C1 segment of cervical spinal cord (tissue), 14 donors: Measurements from ENCODE around the gene ME3.

ENCODE experiments used
- DNase-seq, 14 donors: peaks; one replicate each; lab custom pipeline; 2025; lab: John Stamatoyannopoulos, UW

The ME3 gene

DNA sequence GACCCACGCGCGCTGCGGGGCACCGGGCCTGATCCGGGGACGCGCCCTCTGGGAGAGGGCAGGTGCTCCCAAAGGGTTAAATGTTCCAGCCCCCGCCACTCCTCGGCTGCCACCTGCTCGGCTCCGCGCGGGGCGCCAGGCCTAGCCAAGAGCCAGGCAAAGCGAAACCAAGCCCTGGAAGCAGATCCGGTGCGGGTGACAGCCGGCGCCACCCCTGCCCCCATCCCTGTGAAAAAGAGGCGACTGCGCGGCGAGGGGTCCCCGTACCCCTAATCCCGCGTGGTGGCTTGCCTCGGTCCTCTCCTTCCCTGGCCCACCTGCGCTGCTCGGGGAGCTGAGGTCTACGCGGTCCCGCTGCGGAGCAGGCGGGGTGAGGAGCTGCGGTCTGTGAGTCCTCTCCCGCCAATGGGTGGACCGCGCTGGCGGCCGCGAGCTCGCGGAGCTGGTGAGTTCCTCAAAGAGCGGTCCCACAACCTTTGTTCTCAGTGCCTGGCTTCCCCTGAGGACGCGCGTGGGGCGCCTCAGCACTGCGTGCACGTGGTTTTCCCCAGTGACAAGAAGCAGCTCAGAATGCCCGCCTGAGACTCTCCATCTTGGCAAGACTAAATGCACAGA lies at the start of gene ME3:
TSS of gene ME3 (minus strand) at position 610 of the 615 bp plus-strand sequence.
- DNase-seq, result peak in 12 of 14 donors; percentile 20 to 79 (median 64)

DNA sequence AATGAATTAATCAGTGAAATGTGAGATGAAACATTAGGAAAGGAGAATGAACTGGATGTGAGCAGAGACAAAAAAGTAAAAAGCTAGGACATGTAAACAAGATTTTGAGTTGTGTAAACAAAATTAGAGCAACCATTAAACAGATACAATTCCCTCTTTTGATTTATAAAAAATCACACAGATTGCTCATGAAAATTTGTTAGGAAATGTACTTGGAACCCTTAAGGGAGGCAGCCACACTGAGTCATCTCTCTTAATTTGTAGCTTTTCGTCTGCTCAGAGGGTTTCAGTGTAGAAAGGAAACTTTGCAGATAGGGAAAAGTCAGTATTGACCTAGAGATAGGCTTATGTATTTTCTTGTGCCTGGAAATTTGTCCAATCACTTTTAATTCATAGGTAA lies 49.6 kb upstream of the ME3 start:
- no peak for DNase-seq

DNA sequence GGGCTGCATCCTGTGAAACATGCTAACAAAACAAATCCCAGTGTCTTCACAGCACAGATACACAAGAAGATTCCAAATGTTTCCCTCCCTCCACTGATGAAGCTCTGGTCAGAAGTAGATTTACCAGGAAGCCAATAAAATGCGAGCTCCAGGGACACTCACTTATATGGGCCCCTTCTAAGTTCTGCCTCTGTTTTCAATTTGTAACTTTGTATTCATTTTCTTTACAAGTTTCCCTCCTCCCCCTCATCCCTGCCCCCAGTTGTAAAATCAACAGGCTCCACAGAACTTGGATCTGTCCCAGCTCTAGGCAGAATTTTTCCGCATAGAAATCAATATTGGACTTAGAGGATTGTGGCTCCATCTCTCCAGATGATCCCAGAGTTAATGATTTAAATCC lies 48.1 kb upstream of the ME3 start:
- no peak for DNase-seq

DNA sequence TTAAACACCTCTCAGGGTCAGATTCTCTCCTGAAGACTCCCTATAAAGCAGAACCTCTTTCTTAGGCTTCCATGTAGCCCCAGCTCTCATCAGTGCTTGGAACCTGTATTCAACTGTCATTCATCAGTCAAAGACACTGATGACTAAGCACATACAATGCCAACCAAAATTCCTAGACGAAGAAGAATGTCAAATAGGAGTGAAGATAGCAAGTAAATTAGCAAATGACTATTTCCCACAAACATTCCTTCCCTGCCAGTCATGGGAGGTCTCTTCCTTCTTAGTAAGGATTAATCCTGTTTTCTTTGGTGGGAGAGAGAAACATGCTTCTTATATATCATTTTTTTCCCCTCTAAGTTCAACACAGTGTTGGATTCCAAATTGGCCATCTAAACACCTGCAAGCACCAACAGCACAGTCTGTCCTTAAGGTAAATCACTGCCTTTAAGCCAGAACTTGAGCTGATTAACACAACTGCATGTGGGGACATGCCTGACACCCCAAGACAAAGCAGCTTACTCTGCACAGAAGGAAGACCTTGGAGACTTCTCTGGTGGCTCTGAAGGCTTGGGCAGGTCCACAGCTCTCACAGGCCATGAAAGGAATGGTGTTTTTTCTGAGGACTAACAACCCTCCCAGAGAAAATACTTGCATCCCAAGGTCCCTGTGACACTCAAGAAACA lies 47.5 kb upstream of the ME3 start:
- no peak for DNase-seq

DNA sequence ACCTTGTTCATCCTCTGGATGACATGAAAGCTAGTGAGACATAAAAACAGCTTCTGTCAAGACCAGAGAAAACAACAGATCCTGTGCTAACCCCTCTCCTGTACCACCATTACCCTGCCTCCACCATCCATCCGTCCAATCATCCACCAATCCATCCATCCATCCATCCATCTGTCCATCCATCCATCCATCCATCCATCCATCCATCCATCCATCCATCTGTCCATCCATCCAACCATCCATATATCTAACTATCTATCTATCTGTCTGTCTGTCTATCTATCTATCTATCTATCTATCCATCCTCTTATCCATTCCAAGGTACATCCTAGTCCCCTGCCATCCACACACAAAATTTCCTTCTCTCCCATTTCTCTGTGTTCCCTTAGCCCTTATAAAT lies 46.6 kb upstream of the ME3 start:
- no peak for DNase-seq

DNA sequence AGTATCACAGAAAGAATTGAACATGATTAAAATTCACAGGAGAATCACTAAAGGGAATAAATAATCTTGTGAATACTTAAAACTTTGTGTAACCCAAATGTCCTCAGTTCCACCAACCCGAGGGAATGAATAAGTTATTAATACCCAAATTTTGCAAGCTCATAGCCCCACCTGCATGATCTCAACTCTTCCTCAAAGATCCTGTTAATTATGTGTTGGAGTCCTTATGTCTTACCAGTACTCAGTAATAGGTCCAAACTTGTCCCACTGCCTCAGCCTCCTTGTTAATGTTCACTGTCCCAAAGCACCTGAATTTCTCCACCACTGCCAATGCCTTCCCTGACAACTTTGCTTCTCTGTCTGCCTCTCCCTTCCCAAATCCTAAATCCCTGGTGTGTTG lies 46.1 kb upstream of the ME3 start:
- no peak for DNase-seq

DNA sequence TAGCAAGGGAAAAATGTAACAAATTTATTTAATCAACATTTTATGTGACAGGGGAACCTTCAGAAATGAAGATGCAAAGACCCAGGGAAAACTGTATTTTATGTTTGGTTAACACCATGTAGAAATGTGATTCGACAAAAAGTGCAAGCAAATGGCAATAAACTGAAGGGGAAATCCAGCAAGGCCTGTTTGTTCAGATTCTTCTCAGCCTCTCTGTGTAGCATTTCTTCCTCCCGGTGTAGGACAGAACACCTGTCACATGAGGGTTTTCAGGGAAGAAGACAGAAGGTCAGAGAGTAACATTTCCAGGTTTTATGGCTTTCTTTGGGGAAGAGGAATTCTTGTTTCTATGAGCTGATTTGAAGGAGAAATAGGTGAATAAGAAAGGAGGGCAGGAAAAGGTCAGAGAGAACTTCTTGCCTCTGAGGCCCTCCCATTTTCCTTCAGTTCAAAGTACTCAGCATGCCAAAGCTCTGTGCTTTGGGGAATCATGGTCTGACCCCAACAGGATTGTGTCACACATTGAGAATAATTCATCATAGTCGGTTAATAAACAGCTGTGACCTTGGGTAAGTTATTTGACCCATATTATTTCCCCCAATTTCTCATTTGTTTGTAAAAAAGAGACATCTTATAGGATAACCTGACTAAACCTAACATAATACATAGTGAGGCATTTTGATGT lies 45.5 kb upstream of the ME3 start:
- no peak for DNase-seq

DNA sequence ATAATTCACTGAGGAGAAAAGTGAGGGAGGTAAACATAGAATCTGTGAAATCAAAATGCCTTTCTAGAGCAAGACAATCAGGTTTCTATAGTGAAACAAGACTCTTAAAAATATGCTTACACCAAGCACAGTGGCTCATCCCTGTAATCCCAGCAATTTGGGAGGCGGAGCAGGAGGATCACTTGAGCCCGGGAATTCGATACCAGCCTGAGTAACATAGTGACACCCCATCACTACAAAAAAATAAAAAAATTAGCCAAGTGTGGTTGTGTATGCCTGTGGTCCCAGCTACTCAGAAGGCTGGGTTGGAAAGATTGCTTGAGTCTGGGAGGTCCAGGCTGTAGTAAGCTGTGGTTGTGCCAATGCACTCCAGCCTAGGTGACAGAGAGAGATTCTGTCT lies 43.2 kb upstream of the ME3 start:
- no peak for DNase-seq

DNA sequence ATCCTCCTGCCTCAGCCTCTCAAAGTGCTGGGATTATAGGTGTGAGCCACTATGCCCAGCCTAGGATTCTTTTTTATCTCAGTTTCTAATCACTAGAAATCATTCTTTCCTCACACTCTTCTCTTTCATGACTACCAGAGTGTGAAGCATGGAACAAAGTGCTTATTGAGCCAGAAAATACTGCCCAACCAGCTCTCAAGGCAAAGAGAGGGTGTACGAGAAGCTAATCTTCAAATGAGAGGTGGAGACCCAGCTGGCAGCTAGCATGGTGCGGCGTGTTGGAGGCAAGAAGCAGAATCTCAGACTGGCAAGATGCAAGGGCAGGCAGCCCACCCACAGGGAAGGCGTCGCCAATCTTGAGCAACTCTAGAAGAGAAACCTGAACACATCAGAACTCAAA lies 41.1 kb upstream of the ME3 start:
- no peak for DNase-seq

DNA sequence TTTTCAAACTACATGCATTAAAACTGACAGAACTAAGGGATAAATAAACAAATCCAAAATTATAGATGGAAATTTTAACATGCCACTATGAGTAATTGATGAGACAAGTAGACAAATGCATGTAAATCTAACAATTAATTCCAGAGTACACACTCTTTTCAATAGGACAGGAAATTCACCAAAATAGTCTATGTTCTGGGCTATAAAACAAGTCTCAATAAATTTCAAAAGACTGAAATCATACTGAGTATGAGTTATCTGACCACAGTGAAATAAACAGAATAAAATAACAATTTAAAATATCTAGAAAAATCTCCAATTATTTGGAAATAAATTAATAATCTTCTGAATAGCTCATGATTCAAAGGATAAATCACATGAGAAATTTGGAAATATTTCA lies 38.5 kb upstream of the ME3 start:
- DNase-seq, result no peak

DNA sequence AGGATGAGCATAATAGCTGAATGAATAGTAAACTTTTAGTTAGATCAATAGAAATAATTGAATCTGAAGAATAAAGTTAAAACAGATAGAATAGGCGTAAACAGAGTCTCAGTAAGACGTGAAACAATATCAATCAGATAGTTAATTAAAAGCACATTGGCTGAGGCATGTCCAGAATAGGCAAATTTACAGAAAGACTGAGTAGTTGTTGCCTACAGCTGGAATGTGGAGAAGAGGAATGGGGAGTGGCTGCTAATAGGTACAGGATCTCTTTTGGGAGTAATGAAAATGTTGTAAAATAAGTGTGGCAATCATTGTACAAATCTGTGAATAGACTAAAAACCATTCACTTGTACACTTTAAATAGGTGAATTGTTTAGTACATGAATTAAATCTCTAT lies 36.3 kb upstream of the ME3 start:
- no peak for DNase-seq

DNA sequence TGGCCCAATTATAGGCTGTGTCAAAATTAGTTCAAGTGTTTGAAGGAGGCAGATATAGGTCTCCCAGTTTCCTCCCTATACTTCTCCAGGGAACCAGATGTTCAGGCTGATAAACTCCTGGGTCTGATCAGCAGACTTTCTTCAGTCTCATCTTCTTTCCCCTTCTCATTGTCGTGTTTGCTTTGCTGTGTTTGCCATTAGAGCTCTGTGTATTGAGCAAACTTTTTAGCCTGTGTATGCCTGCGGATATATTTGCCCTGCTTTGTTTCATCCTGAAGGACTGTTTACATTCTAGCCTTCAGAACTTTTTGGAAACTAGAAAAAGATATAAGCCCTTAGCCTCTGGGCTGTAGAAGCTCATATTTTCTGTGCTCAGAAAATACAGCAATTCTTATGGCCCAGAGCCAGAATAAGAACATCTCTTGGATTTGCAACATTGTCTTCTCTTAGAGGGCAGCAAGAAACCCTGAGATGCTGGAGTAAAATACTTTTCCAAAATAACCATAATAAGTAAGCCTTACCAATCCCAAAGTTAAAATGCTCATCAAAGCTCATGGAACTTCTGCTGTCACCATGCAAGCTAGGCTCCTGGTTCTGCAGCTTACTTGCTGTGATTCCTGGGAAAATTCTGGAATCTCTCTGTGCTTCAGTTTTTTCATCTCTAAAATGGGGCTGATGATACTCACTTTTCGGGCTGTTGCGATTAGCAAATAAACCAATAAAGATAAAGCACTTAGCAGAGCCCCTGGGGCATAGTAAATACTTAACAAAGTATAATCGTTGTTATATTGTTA lies 34.1 kb upstream of the ME3 start:
- DNase-seq, result no peak

DNA sequence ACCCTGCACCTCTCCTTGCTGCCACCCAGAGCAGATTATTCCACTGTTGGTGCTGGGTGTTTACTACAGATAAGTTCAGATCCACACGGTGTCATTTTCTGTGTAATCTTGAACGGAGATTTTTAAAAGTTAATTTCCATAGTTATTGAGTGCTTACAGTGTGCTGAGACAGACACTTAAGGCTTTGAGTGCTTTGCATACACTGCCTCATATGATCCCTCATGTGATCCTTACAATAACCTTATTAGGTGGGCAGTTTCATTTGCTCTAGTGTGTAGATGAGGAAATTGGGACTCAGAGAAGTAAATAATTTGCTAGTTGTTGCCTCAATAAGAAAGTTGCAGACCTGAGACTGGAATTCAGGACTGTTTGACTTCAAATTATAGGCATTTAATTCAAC lies 32.3 kb upstream of the ME3 start:
- no peak for DNase-seq

DNA sequence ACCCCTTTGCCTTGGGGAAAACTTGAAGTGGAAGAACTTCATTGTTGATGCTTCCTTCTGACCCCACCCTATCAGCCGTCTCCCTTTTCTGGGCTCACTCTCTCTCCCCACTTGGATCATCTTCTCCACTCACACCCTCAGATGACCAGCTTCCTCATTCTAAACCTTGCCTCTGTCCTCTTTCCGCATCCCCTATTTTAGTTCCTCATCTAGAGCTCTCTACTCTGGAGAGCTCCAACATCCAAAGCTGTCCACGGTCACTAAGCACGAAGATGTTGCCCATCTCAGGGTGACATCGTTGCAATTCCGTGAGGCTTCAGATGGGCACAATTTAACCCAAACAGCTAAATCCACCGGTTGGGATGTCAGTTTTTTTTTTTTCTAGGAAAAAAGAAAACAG lies 31.6 kb upstream of the ME3 start:
- no peak for DNase-seq

DNA sequence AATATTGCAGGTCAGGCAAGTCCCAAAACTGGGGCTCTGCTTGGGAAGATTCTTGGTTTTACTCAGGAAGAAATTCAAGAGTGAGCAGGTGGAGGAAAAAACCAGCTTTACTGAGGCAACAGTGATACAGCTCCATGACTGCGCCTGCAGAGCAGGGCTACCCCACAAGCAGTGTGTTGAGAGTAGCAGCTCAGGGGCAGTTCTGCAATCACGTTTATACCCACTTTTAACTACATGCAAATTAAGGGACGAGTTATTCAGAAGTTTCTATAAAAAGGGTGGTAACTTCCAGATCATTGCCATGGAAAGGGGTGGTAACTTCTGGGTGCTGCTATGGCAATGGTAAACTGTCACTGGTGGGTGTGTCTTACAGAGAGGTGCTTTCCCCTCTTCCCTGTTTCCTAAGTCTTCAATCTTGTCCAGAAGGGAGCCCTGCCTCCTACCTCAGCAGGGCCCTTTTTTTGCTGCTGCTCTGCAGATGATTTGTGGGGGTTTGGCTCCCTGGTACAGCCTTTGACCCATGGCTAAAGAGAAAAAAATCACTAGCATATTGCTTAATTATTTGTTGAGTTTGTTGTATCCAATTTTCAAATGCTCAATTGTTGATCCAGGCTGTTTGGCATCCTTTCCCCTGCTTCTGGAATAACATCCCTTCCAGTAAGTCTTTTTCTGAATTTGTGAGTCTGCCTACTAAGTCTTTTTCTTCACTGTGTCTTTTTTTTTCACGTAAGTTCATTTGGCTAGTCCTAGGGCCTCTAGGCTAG lies 30.0 kb upstream of the ME3 start:
- DNase-seq, result no peak

DNA sequence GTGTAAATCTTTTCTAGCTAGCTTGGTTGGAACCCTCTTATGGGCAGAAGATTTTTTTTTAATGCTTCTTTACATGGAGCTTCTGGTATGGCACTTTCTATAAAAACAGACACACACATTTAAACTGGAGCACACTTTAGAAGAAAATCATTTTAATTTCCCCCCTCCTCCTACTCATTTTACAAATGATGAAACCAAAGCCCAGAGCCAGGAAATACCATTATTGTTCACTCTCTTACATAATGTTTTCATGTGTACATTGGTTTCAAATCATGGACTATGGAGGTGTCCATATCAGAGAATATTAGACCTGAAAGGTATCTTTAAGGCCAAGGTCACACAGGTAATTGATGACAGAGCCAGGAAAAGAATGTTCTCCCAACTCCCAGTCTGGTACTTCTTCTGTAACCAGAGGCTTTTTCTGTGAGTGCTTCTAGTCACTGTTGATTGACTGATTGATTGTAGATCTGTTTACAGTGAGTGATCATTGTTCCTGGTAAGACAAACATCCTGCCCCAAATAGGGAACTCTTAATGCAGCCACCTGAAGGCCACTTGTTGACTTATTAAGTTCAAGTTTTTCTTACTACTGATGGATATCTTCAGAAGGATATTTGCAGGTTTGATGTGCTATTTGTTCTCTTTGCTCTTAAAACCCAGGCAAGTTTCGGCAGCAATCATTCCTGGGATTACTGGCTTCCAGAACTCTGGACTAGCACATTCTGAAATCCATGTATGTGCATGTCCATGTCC lies 26.8 kb upstream of the ME3 start:
- no peak for DNase-seq

DNA sequence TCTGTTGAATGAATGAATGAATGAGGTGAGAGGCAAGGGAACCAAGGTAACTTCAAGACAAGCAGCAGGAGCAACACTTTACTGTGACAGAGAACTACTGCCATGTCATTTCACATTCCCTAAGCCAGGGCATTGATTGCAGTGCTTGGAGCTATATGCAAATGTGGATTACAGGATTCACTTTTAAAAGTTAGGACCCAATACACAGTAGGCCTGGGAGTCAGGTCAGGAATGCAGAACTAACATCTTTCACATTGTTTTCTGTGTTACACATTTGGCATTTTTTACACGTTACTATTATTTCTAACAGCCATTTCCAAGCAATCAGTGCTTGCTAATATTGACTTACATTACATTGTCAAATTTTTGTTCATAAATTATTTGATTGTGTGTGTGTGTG lies 26.2 kb upstream of the ME3 start:
- DNase-seq, result no peak

DNA sequence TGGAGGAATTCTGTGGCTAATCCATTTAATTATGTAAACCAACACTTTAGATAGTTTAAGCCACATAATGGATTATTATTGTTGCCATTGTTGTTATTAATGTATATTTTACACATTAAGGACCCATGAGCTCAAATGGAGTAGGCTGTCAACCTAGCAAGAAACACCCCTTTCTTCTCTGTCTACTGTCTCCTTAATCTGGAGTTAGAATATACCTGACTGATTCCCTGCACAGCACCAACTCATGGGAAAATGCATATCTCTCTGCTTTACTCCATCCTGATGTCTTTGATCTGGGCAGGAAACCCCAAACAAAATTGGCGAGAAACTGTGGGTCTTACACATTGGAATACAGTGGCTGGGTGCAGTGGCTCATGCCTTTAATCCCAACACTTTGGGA lies 24.0 kb upstream of the ME3 start:
- no peak for DNase-seq

DNA sequence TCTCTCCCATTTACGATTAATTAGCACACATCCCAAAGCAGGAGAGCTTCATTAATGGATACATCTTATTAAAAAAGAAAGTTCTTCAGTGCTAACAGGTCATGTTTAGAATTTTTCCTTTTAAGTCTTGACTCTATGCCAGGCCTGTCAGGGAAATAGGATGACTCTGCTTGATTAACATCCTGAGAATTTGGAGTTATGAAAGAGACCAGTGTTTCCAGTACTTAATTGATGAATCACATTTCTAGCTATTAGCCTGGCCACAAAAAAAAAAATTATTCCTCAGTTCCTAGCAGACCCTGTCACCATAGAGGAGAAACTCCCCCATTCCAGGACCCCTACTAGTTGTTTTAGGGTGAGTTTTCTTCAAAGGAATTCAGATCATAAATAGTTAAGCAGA lies 23.6 kb upstream of the ME3 start:
- no peak for DNase-seq

DNA sequence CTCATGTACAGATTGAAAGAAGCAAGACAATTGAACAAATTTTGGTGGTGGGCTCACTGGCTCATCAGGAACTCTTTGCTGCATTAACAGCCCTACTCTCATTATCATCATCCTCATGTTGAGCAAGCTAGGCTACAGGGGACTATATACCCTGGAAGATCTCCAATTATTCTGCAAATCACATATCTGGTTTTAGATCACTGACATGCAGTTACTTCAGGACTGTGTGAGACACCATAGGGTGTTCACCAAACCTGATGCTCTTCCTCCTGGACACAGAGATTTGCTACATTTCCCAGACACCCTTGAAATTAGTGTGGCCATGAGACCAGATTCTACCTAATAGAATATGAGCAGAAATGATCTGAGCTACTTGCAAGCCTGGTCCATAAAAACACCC lies 23.0 kb upstream of the ME3 start:
- no peak for DNase-seq

DNA sequence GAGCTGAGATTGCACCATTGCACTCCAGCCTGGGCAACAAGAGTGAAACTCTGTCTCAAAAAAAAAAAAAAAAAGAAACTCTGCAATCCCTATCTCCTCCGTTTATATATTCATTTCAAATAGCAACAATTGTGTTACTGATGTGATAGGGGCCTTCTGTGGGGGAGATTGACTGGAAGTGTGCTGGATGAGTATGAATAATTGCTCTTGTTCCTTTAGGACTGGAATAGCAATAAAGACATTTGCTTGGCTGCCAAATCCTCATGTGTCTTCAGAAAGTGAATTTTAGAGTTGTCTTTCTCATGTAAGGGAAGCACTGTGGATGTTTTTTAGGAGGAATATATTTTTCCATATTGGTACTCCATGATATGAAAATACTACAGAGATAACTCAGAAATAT lies 21.1 kb upstream of the ME3 start:
- no peak for DNase-seq
